Loucy (cell line): ENCODE results near the gene FKBP7.

ENCODE experiments used
- EZH2phosphoT487 ChIP-seq: fragments of 200-600 bp; IDR thresholded peaks from 2 replicates; pipeline ENCODE4 v1.6.1; 2018; ENCODE audit warnings: antibody characterized with exemption, mild to moderate bottlenecking, moderate library complexity, borderline replicate concordance
- TF ChIP-seq, protein P1 (sequence below): fragments of 200-600 bp; sonication (generic); conservative IDR thresholded peaks from 2 replicates; pipeline ENCODE4 v1.5.1; 2014; ENCODE audit warnings: mild to moderate bottlenecking, antibody characterized with exemption, low read length

DNA sequence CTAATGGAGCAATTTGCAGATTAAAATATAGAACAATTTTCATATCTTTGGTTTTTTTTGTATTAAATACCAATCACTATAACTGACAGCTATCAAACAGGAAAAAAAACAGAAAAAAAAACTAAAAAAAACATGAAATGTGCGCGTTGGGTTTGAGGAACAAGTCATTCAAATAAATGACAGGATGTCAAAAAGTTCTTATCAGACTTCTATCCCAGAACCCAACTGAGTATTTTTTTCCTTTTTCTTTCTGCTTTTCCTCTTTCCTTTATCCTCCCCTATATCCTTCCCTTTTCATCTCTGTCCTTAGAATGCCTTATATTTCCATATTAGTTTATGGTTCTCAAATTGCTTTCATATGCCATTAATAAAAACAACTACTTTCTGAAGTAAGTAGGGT, 41.7 kb downstream of the FKBP7 start:
- TF ChIP-seq, protein P1, sequence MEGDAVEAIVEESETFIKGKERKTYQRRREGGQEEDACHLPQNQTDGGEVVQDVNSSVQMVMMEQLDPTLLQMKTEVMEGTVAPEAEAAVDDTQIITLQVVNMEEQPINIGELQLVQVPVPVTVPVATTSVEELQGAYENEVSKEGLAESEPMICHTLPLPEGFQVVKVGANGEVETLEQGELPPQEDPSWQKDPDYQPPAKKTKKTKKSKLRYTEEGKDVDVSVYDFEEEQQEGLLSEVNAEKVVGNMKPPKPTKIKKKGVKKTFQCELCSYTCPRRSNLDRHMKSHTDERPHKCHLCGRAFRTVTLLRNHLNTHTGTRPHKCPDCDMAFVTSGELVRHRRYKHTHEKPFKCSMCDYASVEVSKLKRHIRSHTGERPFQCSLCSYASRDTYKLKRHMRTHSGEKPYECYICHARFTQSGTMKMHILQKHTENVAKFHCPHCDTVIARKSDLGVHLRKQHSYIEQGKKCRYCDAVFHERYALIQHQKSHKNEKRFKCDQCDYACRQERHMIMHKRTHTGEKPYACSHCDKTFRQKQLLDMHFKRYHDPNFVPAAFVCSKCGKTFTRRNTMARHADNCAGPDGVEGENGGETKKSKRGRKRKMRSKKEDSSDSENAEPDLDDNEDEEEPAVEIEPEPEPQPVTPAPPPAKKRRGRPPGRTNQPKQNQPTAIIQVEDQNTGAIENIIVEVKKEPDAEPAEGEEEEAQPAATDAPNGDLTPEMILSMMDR: no peak
- no peak for TF ChIP-seq EZH2phosphoT487
